HFFc6 (cell line): ENCODE results near the gene SMIM13. TPM values are rescaled to one million over a fixed set of nuclear protein-coding genes. Genes with fewer than 3 reads are reported as not detected.

Experiments
- DNase-seq: peaks from one replicate; pipeline ENCODE4 v3.0.0-alpha.2; 2018
- H3K27ac Mint-ChIP-seq: 2 replicates; pipeline ENCODE4 v1.8.0; 2020; ENCODE audit warnings: mild to moderate bottlenecking, mixed read lengths
- H3K27me3 Mint-ChIP-seq: 2 replicates; pipeline ENCODE4 v1.8.0; 2021; ENCODE audit warnings: mild to moderate bottlenecking, moderate library complexity, mixed read lengths; ENCODE audit not compliant: insufficient read depth
- H3K36me3 Mint-ChIP-seq: 2 replicates; pipeline ENCODE4 v1.8.0; 2021; ENCODE audit warnings: low read depth, mixed read lengths
- H3K4me1 Mint-ChIP-seq: 2 replicates; pipeline ENCODE4 v1.8.0; 2020; ENCODE audit warnings: low read depth, mixed read lengths
- H3K4me3 Mint-ChIP-seq: 2 replicates; pipeline ENCODE4 v1.8.0; 2020; ENCODE audit warnings: mild to moderate bottlenecking, moderate library complexity, mixed read lengths
- H3K9me3 Mint-ChIP-seq: 2 replicates; pipeline ENCODE4 v1.8.0; 2020; ENCODE audit warnings: mild to moderate bottlenecking, mixed read lengths
- CTCF ChIP-seq: fragments of 200-600 bp; sonication (generic); IDR thresholded peaks from 2 replicates; pipeline ENCODE4 v1.5.0; 2021; ENCODE audit warnings: antibody characterized with exemption, mild to moderate bottlenecking
- long read RNA-seq: library from polyadenylated mRNA; unstranded; transcript quantifications from one replicate; pipeline ENCODE4 v2.0.0, GENCODE V29; 2019
- total RNA-seq, 6 experiments: library from RNA; stranded (reverse); fragmentation: NEBNext Ultra II Directional; extraction: Animal tissue kit (Norgen Biotek cat#: 25700); gene quantifications; 2 replicates in 1 of 6; 3 replicates in 5 of 6; pipeline ENCODE4 v1.2.3, GENCODE V29; 2021

The SMIM13 gene
- 10 to 100 TPM; 11.9 to 16.5 (median 13.3) TPM for total RNA-seq
- long read RNA-seq, full-length matches to known transcripts, result 4 of 7 reads
- long read RNA-seq, partial matches to known transcripts, result 1 of 7 reads
- long read RNA-seq, other reads (novel, unspliced or antisense), result 2 of 7 reads

DNA sequence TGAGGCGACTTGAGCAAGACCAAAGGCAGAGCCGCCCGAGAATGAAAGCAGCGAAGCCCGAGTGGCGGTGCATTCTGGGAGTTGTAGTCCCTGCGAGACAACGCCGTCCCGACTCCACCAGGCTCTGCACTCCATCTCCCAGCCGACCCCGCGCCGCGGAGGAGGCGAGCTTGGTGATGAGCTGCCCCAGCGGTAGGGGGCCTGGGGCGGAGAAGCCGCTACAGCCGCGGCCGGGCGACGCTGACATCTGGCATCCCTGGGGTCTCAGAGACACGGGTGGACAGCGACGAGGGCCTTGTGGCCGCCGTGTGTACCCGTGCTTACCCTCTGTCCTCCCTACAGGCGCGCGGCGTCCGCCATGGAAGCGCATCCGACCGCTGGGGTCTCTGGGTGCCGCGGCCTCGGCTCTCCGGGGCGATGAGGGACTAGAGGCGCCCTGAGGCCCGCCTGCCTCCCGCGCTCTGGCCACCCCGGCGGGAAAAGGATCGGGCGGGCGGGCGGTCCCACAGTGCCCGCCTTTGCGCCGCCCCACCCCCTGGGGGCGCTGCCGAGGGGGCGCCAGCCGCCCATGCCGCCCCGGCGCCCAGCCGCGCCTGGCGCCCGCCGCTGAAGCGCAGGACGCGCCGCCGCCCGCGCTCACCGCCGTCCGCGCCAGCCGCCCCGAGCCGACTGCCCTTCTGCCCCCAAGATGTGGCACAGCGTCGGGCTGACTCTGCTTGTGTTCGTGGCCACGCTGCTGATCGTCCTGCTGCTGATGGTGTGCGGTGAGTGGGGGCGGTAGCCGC is at the start of gene SMIM13:
Gene SMIM13, plus strand, starts transcription at position 209 of the 785 bp plus-strand sequence. Its CDS starts 480 bp downstream, at position 689.
- peaks cover 32% of the 10 kb centered on the region for H3K4me1 Mint-ChIP-seq
- peak; percentile 75 for TF ChIP-seq CTCF
- DNase-seq, result peak; percentile 98
- peak within 1 kb of the TSS; percentile 100 for H3K4me3 Mint-ChIP-seq
- peaks cover 7% of the 10 kb centered on the region for H3K36me3 Mint-ChIP-seq
- no peaks in the 10 kb centered on the region for H3K27me3 Mint-ChIP-seq
- H3K27ac Mint-ChIP-seq, result peak within 1 kb of the TSS; percentile 99
- H3K9me3 Mint-ChIP-seq, result no peaks in the 10 kb centered on the region

GRCh38 chr6:11043961-11044711 is 49.5 kb upstream of the SMIM13 start, which contains the start of gene ELOVL2:
ELOVL2 (minus strand) TSS chr6:11044305; CDS start chr6:11044230, 75 bp downstream.
- Mint-ChIP-seq H3K4me1 (peaks cover 9% of the 10 kb centered on the region; the same call in 1 of the 2 replicates), H3K9me3 (no peaks in the 10 kb centered on the region), H3K36me3 (no peaks in the 10 kb centered on the region), H3K27ac (no peak within 1 kb of the TSS), H3K4me3 (peak within 1 kb of the TSS; percentile 76), H3K27me3 (peaks cover 19% of the 10 kb centered on the region)
- DNase-seq, result peak; percentile 2
- TF ChIP-seq CTCF, result peak; percentile 68

GRCh38 chr6:11044712-11045167 is 48.9 kb upstream of the SMIM13 start:
- Mint-ChIP-seq H3K27me3 (peaks cover 19% of the 10 kb centered on the region), H3K27ac (no peak overlapping the region), H3K4me3 (peak overlapping the region; percentile 76), H3K36me3 (no peaks in the 10 kb centered on the region), H3K9me3 (no peaks in the 10 kb centered on the region), H3K4me1 (peaks cover 6% of the 10 kb centered on the region; the same call in 1 of the 2 replicates)
- TF ChIP-seq CTCF, result peak; percentile 5; the same call in 1 of the 2 replicates
- DNase-seq, result no peak

DNA sequence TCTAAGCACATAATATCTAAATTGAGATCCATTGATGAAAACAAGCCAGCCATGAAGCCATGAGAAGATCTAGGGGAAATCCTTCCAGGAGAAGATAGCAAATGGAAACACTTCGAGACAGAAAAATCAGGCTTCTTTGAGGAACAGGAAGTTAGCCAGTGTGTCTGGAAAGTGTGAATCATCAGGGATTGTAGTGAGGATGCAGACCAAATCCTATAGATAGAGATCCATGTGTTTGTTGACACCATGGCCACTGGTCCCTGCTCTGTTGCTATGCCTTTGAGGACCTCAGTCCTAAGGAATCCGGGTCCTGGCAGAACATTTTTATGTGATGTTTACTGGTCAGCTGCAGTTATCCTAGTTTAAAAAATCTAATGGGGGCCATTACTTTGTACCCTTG is 42.9 kb upstream of the SMIM13 start:
- H3K9me3 Mint-ChIP-seq, result no peaks in the 10 kb centered on the region
- H3K4me1 Mint-ChIP-seq, result peaks cover 11% of the 10 kb centered on the region
- no peak overlapping the region; the same call in 1 of the 2 replicates for H3K27ac Mint-ChIP-seq
- H3K36me3 Mint-ChIP-seq, result no peaks in the 10 kb centered on the region
- no peak overlapping the region for H3K4me3 Mint-ChIP-seq
- H3K27me3 Mint-ChIP-seq, result peaks cover 2% of the 10 kb centered on the region
- DNase-seq, result peak; percentile 57
- TF ChIP-seq CTCF, result no peak

GRCh38 chr6:11053307-11053706 is 40.3 kb upstream of the SMIM13 start:
- Mint-ChIP-seq H3K9me3 (no peaks in the 10 kb centered on the region), H3K4me3 (no peak overlapping the region), H3K4me1 (peaks cover 11% of the 10 kb centered on the region), H3K27ac (no peak overlapping the region), H3K27me3 (no peaks in the 10 kb centered on the region; the same call in 1 of the 2 replicates), H3K36me3 (no peaks in the 10 kb centered on the region)
- no peak for TF ChIP-seq CTCF
- no peak for DNase-seq
